Mucosa of rectum (tissue), 2 donors: ENCODE data around the gene A1BG.

Source experiments
- H3K27ac ChIP-seq, 2 donors: one replicate each; pipeline ENCODE4 v1.7.0; 2013; ENCODE audit warnings: inconsistent platforms in 2 of 2, low read depth in 2 of 2, low read length in 2 of 2
- H3K27me3 ChIP-seq, 2 donors: one replicate each; pipeline ENCODE4 v1.7.0; 2013; ENCODE audit warnings: low read length in 2 of 2; ENCODE audit not compliant: control insufficient read depth in 2 of 2, insufficient read depth in 2 of 2
- H3K36me3 ChIP-seq, 2 donors: one replicate each; pipeline ENCODE4 v1.7.0; 2013; ENCODE audit warnings: low read length in 2 of 2; ENCODE audit not compliant: control insufficient read depth in 2 of 2, insufficient read depth in 2 of 2
- H3K4me1 ChIP-seq, 2 donors: one replicate each; pipeline ENCODE4 v1.7.0; 2013; ENCODE audit warnings: low read length in 2 of 2, mild to moderate bottlenecking in 1 of 2; ENCODE audit not compliant: control insufficient read depth in 2 of 2, insufficient read depth in 2 of 2
- H3K4me3 ChIP-seq, 2 donors: one replicate each; pipeline ENCODE4 v1.7.0; 2013; ENCODE audit warnings: low read length in 2 of 2
- H3K9ac ChIP-seq, 2 donors: one replicate each; pipeline ENCODE4 v1.7.0; 2013; ENCODE audit warnings: low read length in 2 of 2, low read depth in 1 of 2, mild to moderate bottlenecking in 1 of 2
- H3K9me3 ChIP-seq, 2 donors: one replicate each; pipeline ENCODE4 v1.7.0; 2013; ENCODE audit warnings: low read length in 2 of 2; ENCODE audit not compliant: control insufficient read depth in 2 of 2
- donor health status: healthy.
- donor health status: Normal muscosa, but diverticular disease.

Gene A1BG

GRCh38 chr19:58352760-58353671 is at the start of gene A1BG:
Gene A1BG, minus strand, starts transcription at chr19:58353492. Its CDS starts 55 bp downstream, at chr19:58353437.
- peaks cover 0 to 5% of the 10 kb centered on the region in 2 donors for H3K4me1 ChIP-seq
- H3K9me3 ChIP-seq: no peaks in the 10 kb centered on the region
- H3K27me3 ChIP-seq: no peaks in the 10 kb centered on the region
- no peak within 1 kb of the TSS for H3K4me3 ChIP-seq
- no peak within 1 kb of the TSS for H3K27ac ChIP-seq
- no peaks in the 10 kb centered on the region for H3K36me3 ChIP-seq
- no peak within 1 kb of the TSS for H3K9ac ChIP-seq

- peak overlapping the region; percentile 78 to 88 for H3K4me3 ChIP-seq
- no peak overlapping the region for H3K9ac ChIP-seq
- no peaks in the 10 kb centered on the region for H3K9me3 ChIP-seq
- no peaks in the 10 kb centered on the region for H3K36me3 ChIP-seq
- peaks cover 7 to 11% of the 10 kb centered on the region in 2 donors for H3K4me1 ChIP-seq
- H3K27ac ChIP-seq: no peak overlapping the region
- peaks cover 9 to 15% of the 10 kb centered on the region in 2 donors for H3K27me3 ChIP-seq
Observed at GRCh38 chr19:58401840-58402421, 48.6 kb upstream of the A1BG start.

- Histone ChIP-seq H3K27ac (peak overlapping the region in 1 of 2 donors; percentile 58), H3K4me3 (peak overlapping the region; percentile 82 to 88), H3K9me3 (no peaks in the 10 kb centered on the region), H3K9ac (peak overlapping the region; percentile 47 to 69), H3K27me3 (peaks cover 10 to 17% of the 10 kb centered on the region in 2 donors), H3K36me3 (no peaks in the 10 kb centered on the region), H3K4me1 (peaks cover 7 to 11% of the 10 kb centered on the region in 2 donors)
Observed at GRCh38 chr19:58400916-58401839, 47.9 kb upstream of the A1BG start.

- Histone ChIP-seq H3K4me3 (peak overlapping the region; percentile 82 to 88), H3K9ac (peak overlapping the region; percentile 20 to 69), H3K27ac (no peak overlapping the region), H3K36me3 (no peaks in the 10 kb centered on the region), H3K9me3 (no peaks in the 10 kb centered on the region), H3K27me3 (peaks cover 13 to 22% of the 10 kb centered on the region in 2 donors), H3K4me1 (peaks cover 10 to 14% of the 10 kb centered on the region in 2 donors)
Observed at GRCh38 chr19:58400316-58400915, 47.1 kb upstream of the A1BG start.

GRCh38 chr19:58399903-58400302 is 46.6 kb upstream of the A1BG start:
- H3K9me3 ChIP-seq: no peaks in the 10 kb centered on the region
- peaks cover 2% of the 10 kb centered on the region in 2 donors for H3K36me3 ChIP-seq
- H3K27ac ChIP-seq: no peak overlapping the region
- no peak overlapping the region for H3K9ac ChIP-seq
- peaks cover 10 to 14% of the 10 kb centered on the region in 2 donors for H3K4me1 ChIP-seq
- H3K27me3 ChIP-seq: peaks cover 13 to 23% of the 10 kb centered on the region in 2 donors
- H3K4me3 ChIP-seq: no peak overlapping the region

GRCh38 chr19:58398545-58398944 is 45.3 kb upstream of the A1BG start:
- Histone ChIP-seq H3K27ac (no peak overlapping the region), H3K9ac (no peak overlapping the region)

GRCh38 chr19:58398087-58398486 is 44.8 kb upstream of the A1BG start:
- no peak overlapping the region for H3K4me3 ChIP-seq
- peaks cover 13 to 23% of the 10 kb centered on the region in 2 donors for H3K27me3 ChIP-seq
- H3K27ac ChIP-seq: no peak overlapping the region
- H3K4me1 ChIP-seq: peaks cover 10 to 14% of the 10 kb centered on the region in 2 donors
- no peak overlapping the region for H3K9ac ChIP-seq
- H3K36me3 ChIP-seq: peaks cover 16 to 20% of the 10 kb centered on the region in 2 donors
- H3K9me3 ChIP-seq: no peaks in the 10 kb centered on the region

More at GRCh38 chr19:58398545-58398944, 45.3 kb upstream of the A1BG start:
- Histone ChIP-seq H3K4me3 (no peak overlapping the region), H3K9me3 (no peaks in the 10 kb centered on the region), H3K36me3 (peaks cover 12 to 16% of the 10 kb centered on the region in 2 donors), H3K27me3 (peaks cover 13 to 23% of the 10 kb centered on the region in 2 donors), H3K4me1 (peaks cover 10 to 14% of the 10 kb centered on the region in 2 donors)

- Histone ChIP-seq H3K27ac (no peak overlapping the region), H3K4me3 (no peak overlapping the region), H3K27me3 (peaks cover 13 to 23% of the 10 kb centered on the region in 2 donors), H3K4me1 (peaks cover 10 to 14% of the 10 kb centered on the region in 2 donors), H3K36me3 (peaks cover 20 to 25% of the 10 kb centered on the region in 2 donors), H3K9ac (no peak overlapping the region), H3K9me3 (no peaks in the 10 kb centered on the region)
Observed at GRCh38 chr19:58397533-58398037, 44.3 kb upstream of the A1BG start.
